ENCODE data around the gene CYBC1. TPM values are rescaled to one million over a fixed set of nuclear protein-coding genes. Genes with fewer than 3 reads are reported as not detected.
"Not testable (repeated sequence)": the region's sequence is repeated elsewhere in the genome, so short reads cannot be mapped to it uniquely, and the experiment has no call there.

The CYBC1 gene
- total RNA-seq, 1 donor from 2014 or later: 75.7 TPM

GRCh38 chr17:82414548-82415281 lies 35.8 kb downstream of the CYBC1 start:
- H3K9me3 Mint-ChIP-seq (ENCODE audit: unreplicated experiment): no peaks in the 10 kb centered on the region
- TF ChIP-seq, protein P1, sequence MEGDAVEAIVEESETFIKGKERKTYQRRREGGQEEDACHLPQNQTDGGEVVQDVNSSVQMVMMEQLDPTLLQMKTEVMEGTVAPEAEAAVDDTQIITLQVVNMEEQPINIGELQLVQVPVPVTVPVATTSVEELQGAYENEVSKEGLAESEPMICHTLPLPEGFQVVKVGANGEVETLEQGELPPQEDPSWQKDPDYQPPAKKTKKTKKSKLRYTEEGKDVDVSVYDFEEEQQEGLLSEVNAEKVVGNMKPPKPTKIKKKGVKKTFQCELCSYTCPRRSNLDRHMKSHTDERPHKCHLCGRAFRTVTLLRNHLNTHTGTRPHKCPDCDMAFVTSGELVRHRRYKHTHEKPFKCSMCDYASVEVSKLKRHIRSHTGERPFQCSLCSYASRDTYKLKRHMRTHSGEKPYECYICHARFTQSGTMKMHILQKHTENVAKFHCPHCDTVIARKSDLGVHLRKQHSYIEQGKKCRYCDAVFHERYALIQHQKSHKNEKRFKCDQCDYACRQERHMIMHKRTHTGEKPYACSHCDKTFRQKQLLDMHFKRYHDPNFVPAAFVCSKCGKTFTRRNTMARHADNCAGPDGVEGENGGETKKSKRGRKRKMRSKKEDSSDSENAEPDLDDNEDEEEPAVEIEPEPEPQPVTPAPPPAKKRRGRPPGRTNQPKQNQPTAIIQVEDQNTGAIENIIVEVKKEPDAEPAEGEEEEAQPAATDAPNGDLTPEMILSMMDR (IDR thresholded peaks at IDR 0.05; ENCODE audit: unreplicated experiment): peak; percentile 72
- H3K27ac Mint-ChIP-seq (ENCODE audit: unreplicated experiment): no peak overlapping the region
- peaks cover 3% of the 10 kb centered on the region for H3K27me3 Mint-ChIP-seq (ENCODE audit: unreplicated experiment)
- no peaks in the 10 kb centered on the region for H3K4me1 Mint-ChIP-seq (ENCODE audit: unreplicated experiment)
- peak; percentile 88 for DNase-seq (ENCODE audit: low spot score)
- no peaks in the 10 kb centered on the region for H3K36me3 Mint-ChIP-seq (ENCODE audit: low read depth, unreplicated experiment)
- no peak overlapping the region for H3K4me3 Mint-ChIP-seq (ENCODE audit: unreplicated experiment)

- no peaks in the 10 kb centered on the region for H3K4me1 Mint-ChIP-seq (ENCODE audit: unreplicated experiment)
These were observed 37.7 kb downstream of the CYBC1 start for GRCh38 chr17:82412535-82413520.

DNA sequence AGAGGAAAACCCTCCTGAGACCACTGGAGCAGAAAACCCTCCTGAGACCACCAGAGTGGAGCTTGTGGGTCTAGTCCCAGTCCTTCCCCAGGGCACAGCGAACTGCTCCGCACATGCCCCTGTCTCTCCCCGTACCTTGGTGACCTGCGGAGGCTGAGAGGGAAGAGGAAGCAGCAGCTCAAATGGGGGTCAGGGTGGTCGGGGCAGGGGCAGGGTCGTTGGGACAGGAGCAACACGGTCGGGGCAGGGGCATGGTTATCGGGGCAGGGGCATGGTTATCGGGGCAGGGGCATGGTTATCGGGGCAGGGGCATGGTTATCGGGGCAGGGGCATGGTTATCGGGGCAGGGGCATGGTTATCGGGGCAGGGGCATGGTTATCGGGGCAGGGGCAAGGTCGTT lies 38.5 kb downstream of the CYBC1 start:
- not testable (repeated sequence) for H3K9me3 Mint-ChIP-seq (ENCODE audit: unreplicated experiment); DNase-seq (ENCODE audit: low spot score); H3K27ac Mint-ChIP-seq (ENCODE audit: unreplicated experiment); H3K36me3 Mint-ChIP-seq (ENCODE audit: low read depth, unreplicated experiment); H3K4me1 Mint-ChIP-seq (ENCODE audit: unreplicated experiment); H3K4me3 Mint-ChIP-seq (ENCODE audit: unreplicated experiment); H3K27me3 Mint-ChIP-seq (ENCODE audit: unreplicated experiment)

More at GRCh38 chr17:82412535-82413520, 37.7 kb downstream of the CYBC1 start:
- TF ChIP-seq, protein P1 (IDR thresholded peaks at IDR 0.05; ENCODE audit: unreplicated experiment): no peak
- H3K27me3 Mint-ChIP-seq (ENCODE audit: unreplicated experiment): peaks cover 6% of the 10 kb centered on the region
- no peaks in the 10 kb centered on the region for H3K36me3 Mint-ChIP-seq (ENCODE audit: low read depth, unreplicated experiment)
- H3K9me3 Mint-ChIP-seq (ENCODE audit: unreplicated experiment): no peaks in the 10 kb centered on the region
- no peak overlapping the region for H3K4me3 Mint-ChIP-seq (ENCODE audit: unreplicated experiment)
- DNase-seq (ENCODE audit: low spot score): no peak
- no peak overlapping the region for H3K27ac Mint-ChIP-seq (ENCODE audit: unreplicated experiment)

DNA sequence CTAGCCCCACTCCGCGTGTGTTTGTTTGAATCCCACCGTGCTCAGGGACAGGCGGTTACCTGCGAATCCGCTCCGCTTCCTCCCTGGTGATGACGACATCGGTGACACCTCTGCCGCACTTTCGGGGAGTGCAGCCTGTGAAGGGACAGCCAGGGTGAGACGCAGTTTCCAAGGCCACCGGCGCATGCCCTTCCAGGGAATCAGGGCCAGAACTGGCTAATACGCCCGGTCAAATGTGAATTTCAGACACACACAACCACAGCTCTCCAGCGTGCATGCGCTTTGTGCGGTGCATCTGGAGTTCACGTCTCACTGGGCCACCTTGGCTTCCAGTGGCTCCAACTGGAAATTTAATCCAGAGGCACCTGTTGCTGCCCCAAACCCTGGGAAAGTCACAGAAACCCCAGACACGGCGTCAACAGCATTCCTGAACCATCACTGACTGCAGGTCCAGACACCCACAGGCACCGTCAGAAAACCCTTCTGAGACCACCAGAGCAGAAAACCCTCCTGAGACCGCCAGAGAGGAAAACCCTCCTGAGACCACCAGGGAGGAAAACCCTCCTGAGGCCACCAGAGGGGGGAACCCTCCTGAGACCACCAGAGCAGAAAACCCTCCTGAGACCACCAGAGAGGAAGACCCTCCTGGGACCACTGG lies 39.0 kb downstream of the CYBC1 start:
- TF ChIP-seq, protein P1 (IDR thresholded peaks at IDR 0.05; ENCODE audit: unreplicated experiment): no peak
- H3K9me3 Mint-ChIP-seq (ENCODE audit: unreplicated experiment): no peaks in the 10 kb centered on the region
- H3K27me3 Mint-ChIP-seq (ENCODE audit: unreplicated experiment): peaks cover 9% of the 10 kb centered on the region
- H3K4me3 Mint-ChIP-seq (ENCODE audit: unreplicated experiment): no peak overlapping the region
- no peaks in the 10 kb centered on the region for H3K36me3 Mint-ChIP-seq (ENCODE audit: low read depth, unreplicated experiment)
- no peak for DNase-seq (ENCODE audit: low spot score)
- no peaks in the 10 kb centered on the region for H3K4me1 Mint-ChIP-seq (ENCODE audit: unreplicated experiment)
- H3K27ac Mint-ChIP-seq (ENCODE audit: unreplicated experiment): no peak overlapping the region

DNA sequence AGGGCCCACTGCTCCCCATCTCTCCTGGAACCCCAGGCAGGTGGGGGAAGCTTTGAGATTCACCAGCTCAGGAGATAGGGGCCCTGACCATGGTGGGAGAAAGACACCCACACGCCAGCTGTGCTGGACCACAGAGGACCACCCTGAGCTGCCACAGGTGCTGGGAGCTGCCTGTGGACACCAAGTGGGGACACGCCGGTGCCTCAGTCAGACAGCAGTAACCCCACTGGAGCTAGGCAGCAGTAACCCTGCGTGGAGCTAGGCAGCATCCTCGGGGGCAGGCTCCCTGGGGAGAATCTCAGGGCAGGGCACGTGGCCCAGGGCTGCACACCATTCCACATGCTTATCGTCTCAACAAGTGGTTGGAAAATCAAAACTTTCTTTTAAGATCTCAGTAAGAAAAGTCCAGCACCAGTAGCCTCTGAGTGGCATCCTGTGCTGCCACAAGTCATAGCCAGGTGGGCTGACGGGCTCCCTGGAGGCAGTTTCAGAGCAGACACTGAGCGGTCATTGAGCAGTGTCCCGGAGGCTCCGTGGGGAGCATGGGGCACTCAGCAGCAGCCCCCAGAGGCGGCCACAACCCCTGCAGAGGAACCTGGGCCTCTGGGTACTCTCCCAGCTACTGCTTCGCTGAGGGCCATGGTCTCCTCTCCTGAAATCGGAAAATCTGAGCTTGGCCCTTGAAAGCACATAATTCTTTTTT lies 40.4 kb downstream of the CYBC1 start:
- DNase-seq (ENCODE audit: low spot score): no peak
- TF ChIP-seq, protein P1 (IDR thresholded peaks at IDR 0.05; ENCODE audit: unreplicated experiment): no peak
- Mint-ChIP-seq H3K27me3 (ENCODE audit: unreplicated experiment) (peaks cover 9% of the 10 kb centered on the region), H3K4me1 (ENCODE audit: unreplicated experiment) (no peaks in the 10 kb centered on the region), H3K9me3 (ENCODE audit: unreplicated experiment) (no peaks in the 10 kb centered on the region), H3K36me3 (ENCODE audit: low read depth, unreplicated experiment) (peaks cover 2% of the 10 kb centered on the region), H3K27ac (ENCODE audit: unreplicated experiment) (no peak overlapping the region), H3K4me3 (ENCODE audit: unreplicated experiment) (no peak overlapping the region)

Data from endothelial cell (in vitro differentiated cells).